RWPE1 (cell line): ENCODE data around the gene TMED1.
A peak's percentile ranks its signal among the peaks of the same experiment; 100 is the strongest.
"Not testable (repeated sequence)": the region's sequence is repeated elsewhere in the genome, so short reads cannot be mapped to it uniquely, and the experiment has no call there.

Experiments
- CTCF ChIA-PET: fragments of 350-600 bp; sonication (Branson Sonifier 250); formaldehyde crosslinking; extraction: SDS; loops from one replicate; lab custom pipeline; 2021; lab: Yijun Ruan, JAX
- POLR2A ChIA-PET: fragments of 400-600 bp; formaldehyde crosslinking; extraction: SDS; loops from one replicate; lab custom pipeline; 2020; ENCODE audit warnings: antibody characterized with exemption; ENCODE audit not compliant: low non-redundant PET; lab: Yijun Ruan, JAX
- DNase-seq: peaks from one replicate; pipeline ENCODE4 v3.0.0; 2012; ENCODE audit warnings: low spot score
- H3K27ac ChIP-seq: fragments of 450-650 bp; 2 replicates; pipeline ENCODE4 v1.5.1; 2017
- CTCF ChIP-seq: fragments of 450-650 bp; conservative IDR thresholded peaks from 2 replicates; pipeline ENCODE4 v1.5.1; 2017; ENCODE audit warnings: low read depth, mild to moderate bottlenecking

The TMED1 gene

GRCh38 chr19:10846500-10847202, 10.6 kb upstream of the TMED1 start:
- ChIA-PET CTCF (no interaction called here), POLR2A (no interaction called here)
- DNase-seq, result no peak
- no peak overlapping the region for H3K27ac ChIP-seq
- TF ChIP-seq CTCF, result no peak

GRCh38 chr19:10842788-10843187, 6.8 kb upstream of the TMED1 start:
- no peak for DNase-seq
- TF ChIP-seq CTCF, result no peak
- ChIA-PET POLR2A (no interaction called here), CTCF (interaction anchor here (0.7 to 1.5 kb wide), 2 partner anchors 22 to 141 kb away, joined by 4 to 7 read pairs; no protein-coding TSS in a partner anchor)
- H3K27ac ChIP-seq, result no peak overlapping the region

- CTCF ChIA-PET, result interaction anchor here (1.3 kb wide), 1 partner anchor 25 kb away, joined by 3 read pairs; no protein-coding TSS in a partner anchor
- H3K27ac ChIP-seq, result no peak overlapping the region
- POLR2A ChIA-PET, result no interaction called here
- no peak for TF ChIP-seq CTCF
- DNase-seq, result no peak
These were observed 3.4 kb upstream of the TMED1 start for GRCh38 chr19:10839114-10840050.

- CTCF ChIA-PET, result interaction anchor here (1.3 kb wide), 1 partner anchor 26 kb away, joined by 3 read pairs; no protein-coding TSS in a partner anchor
- DNase-seq, result no peak
- no peak for TF ChIP-seq CTCF
- no peak overlapping the region for H3K27ac ChIP-seq
- POLR2A ChIA-PET, result no interaction called here
These were observed 2.4 kb upstream of the TMED1 start for GRCh38 chr19:10838377-10838776.

- POLR2A ChIA-PET, CTCF ChIA-PET, DNase-seq, H3K27ac ChIP-seq: not testable (repeated sequence)
These were observed 1.6 kb upstream of the TMED1 start for GRCh38 chr19:10837649-10838048.

GRCh38 chr19:10836479-10837330, 693 bp upstream of the TMED1 start:
- peak overlapping the region; percentile 95 for H3K27ac ChIP-seq
- DNase-seq, result peak; percentile 80
- ChIA-PET CTCF (interaction anchor here (0.9 to 2.1 kb wide), 2 partner anchors 19 to 28 kb away, joined by 3 to 8 read pairs; no protein-coding TSS in a partner anchor), POLR2A (interaction anchor here (0.7 kb wide), 3 partner anchors 28 to 547 kb away, joined by 3 to 6 read pairs (median 4); partner anchors contain the start of gene ICAM5)
- no peak for TF ChIP-seq CTCF
